ENCODE results near the gene S100A13. TPM values are rescaled to one million over a fixed set of nuclear protein-coding genes. Genes with fewer than 3 reads are reported as not detected.

S100A13 gene
- total RNA-seq, 1 donor from 2014 or later, result 152 TPM

GRCh38 chr1:153608742-153609584 is 18.3 kb downstream of the S100A13 start:
- H3K9me3 Mint-ChIP-seq (ENCODE audit: unreplicated experiment), result no peaks in the 10 kb centered on the region
- peak overlapping the region; percentile 100 for H3K27ac Mint-ChIP-seq (ENCODE audit: unreplicated experiment)
- H3K36me3 Mint-ChIP-seq (ENCODE audit: low read depth, unreplicated experiment), result peaks cover 14% of the 10 kb centered on the region
- TF ChIP-seq CTCF (IDR thresholded peaks at IDR 0.05; ENCODE audit: unreplicated experiment), result no peak
- H3K27me3 Mint-ChIP-seq (ENCODE audit: unreplicated experiment), result peaks cover 15% of the 10 kb centered on the region
- peaks cover 56% of the 10 kb centered on the region for H3K4me1 Mint-ChIP-seq (ENCODE audit: unreplicated experiment)
- H3K4me3 Mint-ChIP-seq (ENCODE audit: unreplicated experiment), result peak overlapping the region; percentile 98
- DNase-seq (ENCODE audit: low spot score), result peak; percentile 80

GRCh38 chr1:153608089-153608682 is 19.1 kb downstream of the S100A13 start:
- Mint-ChIP-seq H3K9me3 (ENCODE audit: unreplicated experiment) (no peaks in the 10 kb centered on the region), H3K27me3 (ENCODE audit: unreplicated experiment) (peaks cover 15% of the 10 kb centered on the region), H3K36me3 (ENCODE audit: low read depth, unreplicated experiment) (peaks cover 14% of the 10 kb centered on the region), H3K4me1 (ENCODE audit: unreplicated experiment) (peaks cover 56% of the 10 kb centered on the region), H3K27ac (ENCODE audit: unreplicated experiment) (peak overlapping the region; percentile 100), H3K4me3 (ENCODE audit: unreplicated experiment) (peak overlapping the region; percentile 98)
- TF ChIP-seq CTCF (IDR thresholded peaks at IDR 0.05; ENCODE audit: unreplicated experiment), result no peak
- no peak for DNase-seq (ENCODE audit: low spot score)

GRCh38 chr1:153607381-153607780 is 19.9 kb downstream of the S100A13 start:
- no peak for TF ChIP-seq CTCF (IDR thresholded peaks at IDR 0.05; ENCODE audit: unreplicated experiment)
- peak overlapping the region; percentile 98 for H3K4me3 Mint-ChIP-seq (ENCODE audit: unreplicated experiment)
- DNase-seq (ENCODE audit: low spot score), result no peak
- peaks cover 14% of the 10 kb centered on the region for H3K36me3 Mint-ChIP-seq (ENCODE audit: low read depth, unreplicated experiment)
- H3K4me1 Mint-ChIP-seq (ENCODE audit: unreplicated experiment), result peaks cover 55% of the 10 kb centered on the region
- H3K27me3 Mint-ChIP-seq (ENCODE audit: unreplicated experiment), result peaks cover 15% of the 10 kb centered on the region
- H3K9me3 Mint-ChIP-seq (ENCODE audit: unreplicated experiment), result no peaks in the 10 kb centered on the region
- H3K27ac Mint-ChIP-seq (ENCODE audit: unreplicated experiment), result peak overlapping the region; percentile 94

- H3K9me3 Mint-ChIP-seq (ENCODE audit: unreplicated experiment), result no peaks in the 10 kb centered on the region
- H3K4me3 Mint-ChIP-seq (ENCODE audit: unreplicated experiment), result no peak overlapping the region
- peaks cover 10% of the 10 kb centered on the region for H3K27me3 Mint-ChIP-seq (ENCODE audit: unreplicated experiment)
- DNase-seq (ENCODE audit: low spot score), result no peak
- peak overlapping the region; percentile 52 for H3K27ac Mint-ChIP-seq (ENCODE audit: unreplicated experiment)
- peaks cover 45% of the 10 kb centered on the region for H3K4me1 Mint-ChIP-seq (ENCODE audit: unreplicated experiment)
- peaks cover 7% of the 10 kb centered on the region for H3K36me3 Mint-ChIP-seq (ENCODE audit: low read depth, unreplicated experiment)
- TF ChIP-seq CTCF (IDR thresholded peaks at IDR 0.05; ENCODE audit: unreplicated experiment), result no peak
These were observed 21.1 kb downstream of the S100A13 start for GRCh38 chr1:153606194-153606593.

GRCh38 chr1:153602749-153603148 is 24.6 kb downstream of the S100A13 start:
- H3K27ac Mint-ChIP-seq (ENCODE audit: unreplicated experiment), result no peak overlapping the region

More at GRCh38 chr1:153602749-153603148, 24.6 kb downstream of the S100A13 start:
- H3K9me3 Mint-ChIP-seq (ENCODE audit: unreplicated experiment), result no peaks in the 10 kb centered on the region
- H3K27me3 Mint-ChIP-seq (ENCODE audit: unreplicated experiment), result peaks cover under 1% of the 10 kb centered on the region
- no peak for DNase-seq (ENCODE audit: low spot score)
- H3K4me1 Mint-ChIP-seq (ENCODE audit: unreplicated experiment), result peaks cover 21% of the 10 kb centered on the region
- H3K36me3 Mint-ChIP-seq (ENCODE audit: low read depth, unreplicated experiment), result peaks cover 6% of the 10 kb centered on the region
- no peak overlapping the region for H3K4me3 Mint-ChIP-seq (ENCODE audit: unreplicated experiment)
- no peak for TF ChIP-seq CTCF (IDR thresholded peaks at IDR 0.05; ENCODE audit: unreplicated experiment)

Data from endothelial cell (in vitro differentiated cells).